ENCODE data around the gene MSANTD2.

GRCh38 chr11:124739479-124740276, 60.5 kb downstream of the MSANTD2 start, which contains the start of gene NRGN:
- TF ChIP-seq, protein P1, sequence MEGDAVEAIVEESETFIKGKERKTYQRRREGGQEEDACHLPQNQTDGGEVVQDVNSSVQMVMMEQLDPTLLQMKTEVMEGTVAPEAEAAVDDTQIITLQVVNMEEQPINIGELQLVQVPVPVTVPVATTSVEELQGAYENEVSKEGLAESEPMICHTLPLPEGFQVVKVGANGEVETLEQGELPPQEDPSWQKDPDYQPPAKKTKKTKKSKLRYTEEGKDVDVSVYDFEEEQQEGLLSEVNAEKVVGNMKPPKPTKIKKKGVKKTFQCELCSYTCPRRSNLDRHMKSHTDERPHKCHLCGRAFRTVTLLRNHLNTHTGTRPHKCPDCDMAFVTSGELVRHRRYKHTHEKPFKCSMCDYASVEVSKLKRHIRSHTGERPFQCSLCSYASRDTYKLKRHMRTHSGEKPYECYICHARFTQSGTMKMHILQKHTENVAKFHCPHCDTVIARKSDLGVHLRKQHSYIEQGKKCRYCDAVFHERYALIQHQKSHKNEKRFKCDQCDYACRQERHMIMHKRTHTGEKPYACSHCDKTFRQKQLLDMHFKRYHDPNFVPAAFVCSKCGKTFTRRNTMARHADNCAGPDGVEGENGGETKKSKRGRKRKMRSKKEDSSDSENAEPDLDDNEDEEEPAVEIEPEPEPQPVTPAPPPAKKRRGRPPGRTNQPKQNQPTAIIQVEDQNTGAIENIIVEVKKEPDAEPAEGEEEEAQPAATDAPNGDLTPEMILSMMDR (IDR thresholded peaks at IDR 0.05), result no peak
- no peak for TF ChIP-seq POLR2A (IDR thresholded peaks at IDR 0.05)

All from right lobe of liver (tissue), 4 donors.